Inflammatory macrophage treated with lipopolysaccharide for 1 hour (primary cell): ENCODE measurements around the gene HSF2BP.
A peak's percentile ranks its signal among the peaks of the same experiment; 100 is the strongest.
"Not testable (repeated sequence)": the region's sequence is repeated elsewhere in the genome, so short reads cannot be mapped to it uniquely, and the experiment has no call there.

Source experiments
- DNase-seq, 2 donors: peaks; one replicate each; pipeline ENCODE4 v3.0.0-alpha.2; 2020 to 2022

Gene HSF2BP

DNA sequence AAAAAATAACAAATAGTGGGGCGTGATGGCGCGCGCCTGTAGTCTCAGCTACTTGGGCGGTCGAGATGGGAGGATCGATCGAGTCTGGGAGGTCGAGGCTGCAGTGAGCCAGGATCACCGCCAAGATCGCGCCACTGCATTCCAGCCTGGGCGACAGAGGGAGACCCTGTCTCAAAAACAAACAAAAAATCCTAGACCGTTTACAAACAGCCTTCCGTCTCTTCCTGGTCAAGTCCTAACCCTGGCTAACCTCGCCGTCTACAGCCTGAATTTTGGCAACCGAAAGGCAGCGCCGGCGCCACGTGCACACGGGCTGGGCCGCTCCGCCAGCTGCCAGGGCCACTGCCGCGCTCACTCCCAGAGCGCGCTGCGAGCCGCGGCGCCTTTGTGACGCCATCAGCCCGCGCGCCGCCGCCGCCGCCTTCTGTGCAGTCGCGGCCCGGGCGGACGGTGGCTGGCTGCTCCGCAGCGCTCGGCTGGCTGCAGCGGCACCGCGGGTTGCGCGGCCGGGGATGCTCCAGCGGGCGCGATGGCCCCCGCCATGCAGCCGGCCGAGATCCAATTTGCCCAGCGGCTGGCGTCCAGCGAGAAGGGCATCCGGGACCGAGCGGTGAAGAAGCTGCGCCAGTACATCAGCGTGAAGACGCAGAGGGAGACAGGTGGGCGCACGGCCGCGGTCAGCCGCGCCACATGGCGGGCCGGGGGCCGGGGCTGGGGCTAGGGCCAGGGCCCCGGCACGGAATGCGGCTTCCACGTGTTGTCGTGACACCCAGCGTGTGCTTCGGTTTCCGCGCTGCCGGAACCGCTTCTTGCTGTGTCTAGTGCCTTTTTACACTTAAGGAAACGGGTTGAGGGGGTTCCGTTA lies at the start of gene HSF2BP, which contains the start of gene RRP1B:
TSS of gene HSF2BP (minus strand) at position 353 of the 865 bp plus-strand sequence. CDS start 1,392 bp downstream, outside the sequence.
TSS of gene RRP1B (plus strand) at position 425 of the 865 bp plus-strand sequence. CDS start at position 530, 105 bp downstream.
- DNase-seq: peak; percentile 74 to 83

- no peak for DNase-seq
These were observed 49.6 kb upstream of the HSF2BP start for GRCh38 chr21:43708745-43709381.

GRCh38 chr21:43707462-43707861 lies 48.2 kb upstream of the HSF2BP start:
- DNase-seq: no peak

DNA sequence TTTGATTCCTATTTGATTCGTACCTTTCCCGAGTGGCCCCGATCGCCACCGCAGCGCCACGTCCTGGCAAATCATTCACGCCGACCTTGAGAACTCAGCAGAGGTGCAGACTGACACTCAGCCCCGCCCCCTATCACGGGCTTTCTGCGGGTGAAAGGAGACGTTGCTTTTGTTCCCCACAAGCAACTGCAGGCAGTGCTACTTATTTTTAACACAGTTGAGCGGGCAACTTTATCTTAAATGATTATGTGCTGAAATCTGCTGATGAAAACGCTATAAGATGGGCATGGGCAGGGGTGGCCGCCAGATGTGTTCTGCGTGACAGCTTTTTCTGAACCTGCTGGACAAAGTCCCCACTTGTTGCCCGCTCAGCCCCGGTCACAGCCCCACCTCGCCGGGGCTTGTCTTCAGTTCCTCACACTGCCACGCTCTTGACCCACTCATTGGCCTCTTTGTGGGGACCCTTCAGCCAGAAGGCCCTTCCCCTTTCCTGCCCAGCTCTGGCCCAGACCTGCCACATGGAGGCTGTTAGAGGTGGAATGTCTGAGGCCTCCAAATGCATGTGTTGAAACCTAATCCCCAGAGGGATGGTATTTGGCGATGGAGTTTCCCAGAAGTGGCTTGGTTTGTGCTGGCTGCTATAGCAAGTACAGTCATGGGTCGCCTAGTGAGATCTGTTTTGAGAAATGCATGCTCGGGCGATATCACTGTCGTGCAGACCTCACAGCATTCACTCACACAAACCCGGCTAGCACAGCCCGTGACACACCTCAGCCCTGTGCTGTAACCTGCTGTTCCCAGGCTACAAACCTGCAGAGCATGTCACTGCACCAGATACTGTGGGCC lies 44.0 kb upstream of the HSF2BP start:
- no peak for DNase-seq

- no peak for DNase-seq
These were observed 43.4 kb upstream of the HSF2BP start for GRCh38 chr21:43702785-43703034.

GRCh38 chr21:43701936-43702784 lies 42.9 kb upstream of the HSF2BP start:
- no peak for DNase-seq

DNA sequence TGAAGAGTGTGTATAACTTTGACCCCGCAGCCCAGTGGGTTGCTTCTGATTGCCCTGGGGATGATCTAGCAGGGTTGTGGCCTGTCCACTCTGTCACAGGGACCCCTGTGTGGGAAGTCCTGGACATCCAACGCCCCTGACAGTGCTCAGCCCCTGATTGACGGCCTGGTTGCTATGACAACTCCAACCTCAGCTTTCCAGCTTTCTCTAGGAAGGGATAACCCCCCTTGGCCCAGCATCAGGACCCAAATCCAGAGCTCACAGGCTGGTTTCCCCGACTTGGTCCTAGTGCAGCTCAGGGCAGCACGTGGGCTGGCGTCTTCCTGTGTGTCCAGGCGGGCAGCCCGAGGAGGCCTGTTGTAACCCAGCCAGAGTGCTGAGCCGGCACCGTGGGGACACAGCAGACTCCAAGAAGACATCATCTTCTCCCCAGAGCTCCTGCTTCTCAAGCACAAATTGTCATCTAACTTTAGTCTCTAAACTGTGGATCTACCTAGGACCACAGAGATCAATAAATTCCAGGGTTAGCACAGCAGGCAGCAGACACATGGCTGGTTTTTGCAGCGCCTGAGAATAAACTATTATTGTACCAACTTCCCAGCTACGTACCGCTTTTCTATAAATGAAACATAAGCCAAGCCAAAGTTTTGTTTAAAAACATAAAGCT lies 40.8 kb upstream of the HSF2BP start:
- DNase-seq: no peak

- DNase-seq: not testable (repeated sequence)
These were observed 40.1 kb upstream of the HSF2BP start for GRCh38 chr21:43699492-43699777.

DNA sequence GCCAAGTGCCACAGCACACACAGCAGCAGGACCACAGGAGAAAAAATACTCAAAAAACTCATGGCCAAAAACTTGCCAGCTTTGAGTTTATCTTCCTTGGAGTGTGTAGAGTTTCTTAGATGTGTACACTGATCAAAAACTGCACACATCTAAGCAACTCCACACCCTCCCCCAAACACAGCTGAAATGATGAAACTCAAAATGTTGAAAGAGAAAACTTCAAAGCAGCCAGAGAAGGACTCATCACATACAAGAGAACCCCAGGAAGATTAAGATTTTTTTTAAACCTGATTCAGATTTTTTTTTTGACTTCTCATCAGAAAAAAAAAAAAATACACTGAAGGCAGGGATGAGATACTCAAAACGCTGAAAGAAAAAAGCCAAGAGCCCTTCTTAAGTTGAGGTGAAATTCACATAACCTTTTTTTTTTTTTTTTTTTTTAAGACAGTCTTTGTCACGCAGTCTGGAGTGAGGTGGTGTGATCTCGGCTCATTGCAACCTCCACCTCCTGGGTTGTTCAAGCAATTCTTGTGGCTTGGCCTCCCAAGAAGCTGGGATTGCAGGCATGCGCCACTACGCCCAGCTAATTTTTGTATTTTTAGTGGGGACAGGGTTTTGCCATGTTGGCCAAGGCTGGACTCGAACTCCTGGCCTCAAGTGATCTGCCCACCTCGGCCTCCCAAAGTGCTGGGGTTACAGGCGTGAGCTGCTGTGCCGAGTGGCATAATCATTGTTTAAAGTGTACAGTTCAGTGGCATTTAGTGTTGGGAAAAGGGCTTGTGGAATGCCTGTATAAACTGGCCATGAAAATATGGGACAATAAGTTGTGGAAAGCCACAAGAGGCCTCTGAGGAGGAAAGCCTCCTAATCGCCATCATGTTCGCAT lies 38.7 kb upstream of the HSF2BP start:
- no peak for DNase-seq

GRCh38 chr21:43696214-43696613 lies 36.9 kb upstream of the HSF2BP start:
- DNase-seq: no peak

DNA sequence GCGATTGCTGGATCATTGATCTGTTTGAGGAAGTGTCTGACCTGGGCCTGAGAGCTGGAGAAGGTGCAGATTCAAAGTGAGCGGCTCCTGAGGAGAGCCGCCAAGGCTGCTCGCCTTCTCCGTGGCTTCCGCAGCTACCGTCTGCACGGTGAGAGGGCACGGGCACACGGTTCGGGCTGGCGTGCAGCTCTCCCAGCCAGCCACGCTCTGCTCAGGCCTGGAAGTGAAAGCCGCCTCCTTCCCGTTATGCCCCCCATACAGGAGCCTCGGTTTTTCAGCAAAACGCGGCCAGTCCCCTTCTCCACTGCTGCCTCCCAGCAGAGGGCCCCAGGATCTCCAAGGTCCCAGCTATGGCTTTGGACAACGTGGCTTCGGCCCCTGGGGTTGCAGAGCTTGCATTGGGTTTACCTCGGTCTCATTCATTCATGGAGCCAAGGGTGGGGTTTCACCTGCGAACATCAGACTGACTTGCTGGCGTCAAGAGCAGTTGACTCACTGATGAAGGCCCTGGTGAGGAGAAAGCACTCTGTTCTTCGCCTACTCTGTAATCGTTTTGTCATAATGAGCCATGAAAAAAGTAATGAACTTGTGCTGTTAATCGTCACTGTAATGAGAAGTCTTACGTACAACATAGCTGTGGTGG lies 35.3 kb upstream of the HSF2BP start:
- no peak for DNase-seq

- DNase-seq: no peak
These were observed 34.7 kb upstream of the HSF2BP start for GRCh38 chr21:43693981-43694380.

GRCh38 chr21:43692949-43693348 lies 33.7 kb upstream of the HSF2BP start:
- DNase-seq: no peak

GRCh38 chr21:43691801-43692200 lies 32.5 kb upstream of the HSF2BP start:
- no peak for DNase-seq

DNA sequence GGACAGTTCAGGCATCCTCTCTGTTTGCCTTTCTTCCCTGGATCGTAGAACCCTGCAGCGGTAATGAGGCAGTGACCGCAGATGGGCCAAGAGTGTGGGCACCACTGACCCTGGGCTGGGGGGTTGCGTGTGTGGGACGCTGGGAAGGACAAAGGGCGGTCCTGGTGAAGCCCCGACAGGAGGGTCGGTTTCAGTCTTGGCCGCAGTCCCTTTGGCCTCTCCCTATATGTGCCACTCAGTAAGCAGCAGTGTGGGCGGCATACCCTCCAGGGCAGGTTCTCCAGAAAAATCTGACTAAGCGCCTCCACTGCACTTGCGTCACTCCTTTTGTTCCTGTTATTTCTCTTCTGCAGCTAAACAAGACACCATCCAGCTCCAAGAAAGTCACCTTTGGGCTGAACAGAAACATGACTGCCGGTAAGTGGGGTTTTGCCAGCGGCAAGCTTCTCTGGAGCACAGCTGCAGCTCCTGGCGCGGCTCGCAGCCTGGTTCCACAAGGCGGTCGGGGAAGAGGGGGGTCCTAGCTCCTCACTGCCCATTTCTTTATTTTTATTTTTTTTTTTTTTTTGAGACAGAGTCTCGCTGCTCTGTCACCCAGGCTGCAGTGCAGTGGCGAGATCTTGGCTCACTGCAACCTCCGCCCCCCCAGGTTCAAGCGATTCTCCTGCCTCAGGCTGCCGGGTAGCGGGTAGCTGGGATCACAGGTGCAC lies 32.0 kb upstream of the HSF2BP start:
- peak; percentile 58 to 77 for DNase-seq

- no peak for DNase-seq
These were observed 31.1 kb upstream of the HSF2BP start for GRCh38 chr21:43690346-43690745.

DNA sequence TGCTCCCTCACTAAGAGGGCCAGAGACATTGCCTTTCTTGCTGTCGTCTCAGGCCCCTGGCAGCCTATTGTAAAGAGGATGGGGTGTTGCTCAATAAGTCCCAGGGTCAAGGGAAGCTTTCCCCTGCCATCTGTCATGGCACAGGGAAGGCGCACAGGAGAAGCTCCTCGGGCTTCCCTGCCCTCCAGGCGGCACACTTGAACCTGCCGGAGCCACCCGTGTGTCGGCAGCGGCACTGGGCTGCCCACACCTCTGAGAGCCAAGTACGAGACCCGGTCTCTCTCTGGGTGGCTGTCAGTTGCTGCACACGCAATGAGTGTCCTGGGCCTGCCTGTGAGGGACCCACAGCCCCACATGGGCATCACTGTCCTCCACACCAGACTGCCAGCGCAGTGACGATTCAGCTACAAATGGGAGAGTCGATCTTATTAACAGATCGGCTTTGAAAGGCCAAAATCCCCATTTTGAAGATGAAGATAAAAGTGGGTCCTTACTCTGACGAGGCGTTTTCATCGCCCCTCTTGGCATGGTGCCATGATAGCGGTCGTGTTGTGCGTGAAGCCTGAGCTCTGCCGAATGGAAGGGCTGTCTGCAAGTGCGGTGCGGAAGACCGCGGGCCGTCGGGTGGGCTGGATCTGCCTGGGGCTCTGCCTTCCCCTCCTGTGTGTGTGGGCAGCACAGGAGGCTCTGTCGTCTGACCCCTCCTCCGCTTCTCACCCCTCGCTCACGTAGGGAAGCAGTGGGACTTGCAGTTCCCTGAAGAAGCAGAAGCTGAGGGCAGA lies 30.5 kb upstream of the HSF2BP start:
- DNase-seq: no peak

DNA sequence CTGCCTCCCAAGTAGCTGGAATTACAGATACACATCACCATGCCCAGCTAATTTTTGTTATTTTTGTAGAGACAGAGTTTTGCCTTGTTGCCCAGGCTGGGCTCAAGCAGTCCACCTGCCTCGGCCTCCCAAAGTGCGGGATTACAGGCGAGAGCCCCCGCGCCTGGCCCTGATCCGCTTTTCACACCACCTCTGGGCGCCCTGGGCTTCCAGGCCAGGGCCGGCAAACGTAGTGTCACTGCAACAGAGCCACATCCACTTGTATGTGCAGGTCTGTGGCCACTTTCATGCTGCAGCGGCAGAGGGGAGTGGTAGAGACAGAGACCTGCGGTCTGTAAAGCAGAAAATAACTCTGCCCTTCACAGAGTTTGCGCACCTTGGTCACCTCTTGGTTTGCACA lies 29.6 kb upstream of the HSF2BP start:
- DNase-seq: no peak
